Umbilical cord (tissue), 2 donors: ENCODE results near the gene PLCB2. TPM values are rescaled to one million over a fixed set of nuclear protein-coding genes. Genes with fewer than 3 reads are reported as not detected.

Experiments used
- DNase-seq: peaks from one replicate; pipeline ENCODE4 v3.0.0-alpha.2; 2015; ENCODE audit warnings: low spot score
- total RNA-seq: library from RNA; depleted of rRNA; stranded (reverse); fragments of >200 nt; gene quantifications from one replicate; pipeline ENCODE4 v1.2.3, GENCODE V29; 2014; ENCODE audit warnings: low replicate concordance; ENCODE audit not compliant: insufficient read depth

PLCB2 gene
- total RNA-seq, 1 donor from 2014 or later: 6.3 TPM

GRCh38 chr15:40342416-40343320, 34.9 kb upstream of the PLCB2 start:
- no peak for DNase-seq

GRCh38 chr15:40340740-40341400, 33.1 kb upstream of the PLCB2 start, which contains the start of gene CCDC9B:
Gene CCDC9B, minus strand, starts transcription at chr15:40340939. Its CDS starts 120 bp downstream, at chr15:40340819.
- peak; percentile 95 for DNase-seq

- peak; percentile 86 for DNase-seq
Measured at GRCh38 chr15:40340038-40340739, 32.5 kb upstream of the PLCB2 start.

GRCh38 chr15:40339621-40339945, 31.8 kb upstream of the PLCB2 start:
- DNase-seq: no peak

GRCh38 chr15:40338921-40339620, 31.3 kb upstream of the PLCB2 start:
- no peak for DNase-seq

- DNase-seq: peak; percentile 73
Measured at GRCh38 chr15:40338041-40338657, 30.4 kb upstream of the PLCB2 start.

- no peak for DNase-seq
Measured at GRCh38 chr15:40337597-40337996, 29.9 kb upstream of the PLCB2 start.

- DNase-seq: no peak
Measured at GRCh38 chr15:40336744-40337122, 29.0 kb upstream of the PLCB2 start.

- no peak for DNase-seq
Measured at GRCh38 chr15:40335938-40336743, 28.4 kb upstream of the PLCB2 start.

GRCh38 chr15:40334941-40335795, 27.4 kb upstream of the PLCB2 start:
- no peak for DNase-seq

GRCh38 chr15:40334541-40334940, 26.8 kb upstream of the PLCB2 start:
- DNase-seq: no peak

- peak; percentile 93 for DNase-seq
Measured at GRCh38 chr15:40333922-40334492, 26.3 kb upstream of the PLCB2 start.

GRCh38 chr15:40332113-40332781, 24.5 kb upstream of the PLCB2 start:
- no peak for DNase-seq

- DNase-seq: no peak
Measured at GRCh38 chr15:40331637-40332036, 23.9 kb upstream of the PLCB2 start.

- no peak for DNase-seq
Measured at GRCh38 chr15:40331026-40331425, 23.3 kb upstream of the PLCB2 start.

GRCh38 chr15:40330368-40330836, 22.7 kb upstream of the PLCB2 start:
- DNase-seq: no peak

GRCh38 chr15:40329804-40330203, 22.1 kb upstream of the PLCB2 start:
- DNase-seq: no peak

- no peak for DNase-seq
Measured at GRCh38 chr15:40328751-40329150, 21.0 kb upstream of the PLCB2 start.
